ENCODE results near the gene HOXB1.
A peak's percentile ranks its signal among the peaks of the same experiment; 100 is the strongest.
"Not testable (repeated sequence)": the region's sequence is repeated elsewhere in the genome, so short reads cannot be mapped to it uniquely, and the experiment has no call there.

HOXB1 gene

GRCh38 chr17:48541577-48542113 lies 10.8 kb upstream of the HOXB1 start:
- no peak for DNase-seq

GRCh38 chr17:48541036-48541576 lies 10.3 kb upstream of the HOXB1 start:
- DNase-seq = no peak

- DNase-seq = no peak
Measured at GRCh38 chr17:48540213-48540612, 9.4 kb upstream of the HOXB1 start.

DNA sequence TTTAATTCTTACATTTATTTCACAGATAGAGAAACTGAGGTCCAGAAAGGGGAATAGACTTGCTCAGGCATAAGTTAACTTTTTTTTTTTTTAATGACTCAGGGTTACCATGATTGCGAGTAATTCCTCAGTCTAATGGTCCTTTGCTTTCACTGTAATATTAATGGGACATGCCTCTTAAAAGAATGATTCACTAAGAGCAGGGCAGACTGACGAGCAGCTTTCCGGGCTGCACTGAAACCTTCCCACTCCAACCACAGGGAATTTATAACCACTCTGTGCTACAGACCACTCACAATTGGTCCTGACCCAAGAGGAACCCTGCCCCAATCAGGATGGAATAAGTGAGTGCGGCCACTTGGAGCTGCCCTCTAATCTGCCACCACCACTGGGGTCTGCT lies 8.4 kb upstream of the HOXB1 start:
- DNase-seq = no peak

DNA sequence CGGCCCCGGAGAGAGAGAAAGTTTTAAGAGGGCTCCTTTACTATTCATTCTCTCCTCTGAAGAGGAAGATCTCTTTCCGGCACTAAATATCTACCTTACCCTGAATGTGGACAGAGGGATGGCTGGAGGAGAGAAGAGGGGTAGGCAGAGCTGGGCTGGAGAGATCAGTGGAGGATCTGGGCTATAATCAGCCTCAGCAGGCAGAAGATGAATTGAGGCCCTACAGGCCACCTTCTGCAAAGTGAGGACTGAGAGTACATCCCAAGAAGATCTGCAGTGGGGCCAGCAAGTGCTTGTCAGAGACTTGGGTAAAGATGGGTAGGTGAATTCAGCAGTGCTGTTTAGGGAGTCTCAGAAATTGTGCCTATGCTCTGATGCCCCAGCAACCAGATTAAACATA lies 6.5 kb upstream of the HOXB1 start:
- DNase-seq = no peak

DNA sequence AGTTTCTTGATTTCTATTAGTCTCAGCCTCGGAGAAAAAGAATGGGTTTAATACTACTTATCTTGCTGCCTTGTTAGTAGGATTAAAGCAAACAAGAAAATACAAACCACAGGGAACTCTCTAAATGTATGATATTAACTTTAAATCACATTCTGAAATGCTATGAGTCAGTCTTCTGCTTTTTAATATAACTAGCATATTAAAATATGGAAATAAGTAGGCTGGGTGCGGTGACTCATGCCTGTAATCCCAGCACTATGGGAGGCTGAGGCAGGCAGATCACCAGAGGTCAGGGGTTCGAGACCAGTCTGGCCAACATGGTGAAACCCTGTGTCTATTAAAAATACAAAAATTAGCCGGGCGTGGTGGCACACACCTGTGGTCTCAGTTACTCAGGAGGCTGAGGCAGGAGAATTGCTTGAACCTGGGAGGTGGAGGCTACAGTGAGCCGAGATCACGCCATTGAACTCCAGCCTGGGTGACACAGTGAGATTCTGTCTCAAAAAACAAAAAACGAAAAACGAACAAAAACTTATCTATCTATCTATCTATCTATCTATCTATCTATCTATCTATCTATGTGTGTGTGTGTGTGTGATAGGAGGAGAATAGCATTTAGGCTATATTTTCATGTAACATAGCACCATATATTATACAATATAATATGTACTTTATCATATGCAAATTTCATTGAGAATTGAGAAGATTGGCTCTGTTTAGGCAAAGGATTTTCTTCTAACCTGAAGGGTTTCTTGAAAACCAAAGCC lies 5.2 kb upstream of the HOXB1 start:
- not testable (repeated sequence) for DNase-seq

DNA sequence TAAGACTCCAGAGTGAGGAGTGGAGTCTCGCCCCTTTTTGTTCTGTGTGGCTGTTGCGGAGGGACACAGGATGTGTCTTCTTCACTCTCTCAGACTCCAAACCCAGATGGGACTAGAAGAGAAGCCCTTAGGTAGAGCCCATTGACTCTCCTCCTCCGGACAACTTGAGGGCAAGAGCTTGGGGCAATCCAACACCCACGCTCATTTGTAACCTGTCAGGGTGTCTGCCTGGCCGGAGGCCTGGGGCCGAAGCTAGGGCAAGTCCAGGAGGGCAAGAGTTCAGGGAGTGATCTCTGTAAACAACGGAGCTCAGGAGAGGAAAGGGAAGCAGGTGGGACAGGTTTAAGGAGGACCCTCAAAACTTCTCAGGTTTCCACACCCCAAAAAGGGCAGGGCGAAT lies 1.4 kb upstream of the HOXB1 start:
- no peak for DNase-seq

DNA sequence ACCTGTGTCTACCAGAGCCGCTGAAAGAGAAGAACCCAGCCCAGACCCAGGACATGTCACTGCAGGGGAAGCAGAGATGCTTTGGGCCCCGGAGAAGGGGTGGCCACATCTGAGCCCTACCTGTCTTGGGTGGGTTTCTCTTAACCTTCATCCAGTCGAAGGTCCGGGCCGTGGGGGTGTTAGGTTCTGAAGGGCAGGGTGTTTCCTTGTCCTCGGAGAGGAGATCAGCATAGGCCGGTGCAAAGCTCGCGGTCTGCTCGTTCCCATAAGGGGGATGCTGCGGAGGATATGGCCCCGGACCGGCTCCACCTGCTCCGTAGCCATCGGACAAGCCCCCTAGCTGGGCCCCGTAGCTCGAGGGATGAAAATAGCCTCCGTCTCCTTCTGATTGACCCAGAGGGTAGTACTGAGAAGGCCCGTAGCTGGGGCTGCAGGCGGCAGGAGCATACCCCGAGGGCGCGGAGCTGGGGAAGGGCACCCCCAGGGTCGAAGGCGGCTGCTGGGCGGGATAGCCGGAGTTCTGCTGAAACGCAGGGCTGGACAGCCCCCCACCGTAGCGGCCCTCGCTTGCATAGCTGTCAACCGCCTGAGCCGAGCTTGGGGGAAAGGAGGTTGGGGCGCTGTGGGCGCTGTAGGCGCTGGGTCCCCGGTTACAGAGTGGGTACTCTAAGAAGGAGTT lies 464 bp downstream of the HOXB1 start:
- no peak for DNase-seq

GRCh38 chr17:48529683-48530009 lies 1.2 kb downstream of the HOXB1 start:
- DNase-seq = no peak

DNA sequence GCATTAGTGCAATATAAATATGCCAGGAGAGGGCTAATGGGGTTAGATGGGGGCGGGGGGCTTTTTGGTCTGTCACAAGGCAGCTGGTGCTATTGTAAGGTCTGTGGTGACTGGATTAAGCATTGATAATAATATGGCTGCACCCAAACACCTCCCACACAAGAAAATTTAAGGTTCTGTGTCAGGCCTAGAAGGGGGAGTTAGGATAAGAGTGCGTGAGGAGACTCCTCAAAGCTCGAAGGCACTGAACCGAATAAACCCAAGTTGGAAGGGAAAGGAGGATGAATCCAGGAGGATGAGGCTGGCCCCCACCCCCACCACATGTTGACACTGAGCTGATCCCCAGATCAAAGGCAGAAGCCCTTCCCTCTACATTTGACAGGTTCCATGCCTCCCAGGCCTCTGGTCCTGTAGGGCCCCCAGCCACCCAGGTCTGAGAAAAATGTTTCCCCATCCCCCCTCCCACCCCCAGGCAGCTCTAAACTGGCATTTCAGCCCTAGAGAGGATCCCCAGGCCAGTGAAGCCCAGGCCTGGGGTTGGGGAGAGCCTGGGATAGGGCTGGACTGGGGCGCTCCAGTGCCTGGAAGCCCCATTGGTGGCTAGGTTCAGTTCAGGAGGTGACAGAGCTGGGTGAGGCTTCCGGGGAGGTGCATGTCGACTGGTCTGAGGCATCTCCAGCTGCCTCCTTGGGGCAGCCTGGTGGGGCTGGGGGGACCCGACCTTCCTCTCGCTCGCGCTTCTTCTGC lies 1.7 kb downstream of the HOXB1 start:
- DNase-seq = no peak

DNA sequence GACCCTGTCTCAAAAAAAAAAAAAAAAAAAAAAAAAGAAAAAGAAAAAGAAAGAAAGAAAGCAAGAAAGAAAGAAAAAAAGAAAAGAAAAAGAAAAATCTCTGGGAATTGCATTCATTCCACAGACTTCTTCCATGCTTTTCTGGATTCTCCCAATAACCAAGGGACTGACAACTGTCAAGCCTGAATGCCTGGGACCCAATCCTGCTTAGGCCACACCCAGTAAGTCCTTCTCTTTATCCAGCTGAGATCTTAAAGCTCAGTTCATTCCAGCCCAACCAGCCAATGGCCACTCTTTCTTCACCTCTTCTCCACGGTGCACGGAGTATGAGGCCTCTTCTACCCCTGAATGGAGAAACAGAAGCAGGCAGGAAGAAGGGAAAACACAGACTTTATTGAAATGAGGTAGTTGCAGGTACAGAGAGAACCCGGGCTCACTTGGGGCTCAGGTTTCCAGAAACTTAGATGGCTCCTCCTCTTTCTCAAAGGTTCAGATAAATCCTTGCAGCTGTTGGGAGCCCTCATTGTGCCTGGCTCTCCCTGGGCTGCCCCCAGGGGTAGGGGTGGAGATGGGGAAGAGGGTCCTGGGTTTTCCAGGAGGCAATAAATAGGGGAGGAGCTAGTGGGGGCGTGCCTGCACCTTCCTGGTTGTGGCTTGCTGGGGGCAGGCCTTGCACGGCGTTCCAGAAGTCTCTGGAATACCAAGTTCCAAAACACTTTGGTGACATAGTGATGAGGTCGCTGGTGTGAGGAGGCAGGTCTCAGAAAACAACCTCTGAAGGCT lies 2.5 kb downstream of the HOXB1 start:
- no peak for DNase-seq

DNA sequence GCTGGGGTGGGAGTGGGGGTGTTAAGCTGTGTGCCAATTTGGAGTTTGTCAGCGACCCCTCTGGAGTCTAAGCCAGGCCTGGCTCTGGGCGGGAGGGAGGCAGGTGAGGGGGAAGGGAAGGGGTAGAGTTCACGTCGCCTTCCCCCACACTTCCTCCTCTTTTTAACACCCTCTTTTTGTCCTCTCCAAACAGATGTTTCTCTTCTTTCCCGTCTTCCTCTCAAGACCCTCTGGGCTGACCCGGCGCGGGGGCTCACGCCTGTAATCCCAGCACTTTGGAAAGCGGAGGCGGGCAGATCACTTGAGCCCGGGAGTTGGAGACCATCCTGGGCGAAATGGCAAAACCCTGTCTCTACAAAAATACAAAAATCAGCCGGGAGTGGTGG lies 3.3 kb downstream of the HOXB1 start:
- DNase-seq = no peak

- DNase-seq = no peak
Measured at GRCh38 chr17:48526608-48527546, 3.9 kb downstream of the HOXB1 start.

DNA sequence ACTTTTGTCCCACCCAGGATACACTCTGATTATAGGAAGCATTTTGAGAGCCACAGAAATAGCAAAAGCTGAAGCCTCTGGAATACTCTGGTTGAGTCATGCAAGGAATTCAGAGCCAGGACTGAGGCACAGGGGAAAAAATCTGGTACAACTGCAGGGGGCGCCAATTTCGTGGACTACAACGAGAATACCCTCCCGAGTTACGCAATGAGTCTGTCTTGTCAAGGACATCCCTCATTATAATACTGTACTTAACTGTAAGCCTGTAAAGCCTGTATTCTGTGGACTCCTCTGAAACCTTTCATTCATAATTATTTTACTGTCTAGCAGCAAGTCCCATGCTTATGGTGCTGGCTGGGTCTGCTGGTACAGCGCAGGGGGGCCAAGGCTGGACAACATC lies 7.8 kb downstream of the HOXB1 start:
- DNase-seq = peak; percentile 39

- DNase-seq = peak; percentile 85
Measured at GRCh38 chr17:48522031-48522653, 8.7 kb downstream of the HOXB1 start.

GRCh38 chr17:48520631-48521079 lies 10.2 kb downstream of the HOXB1 start:
- no peak for DNase-seq

DNA sequence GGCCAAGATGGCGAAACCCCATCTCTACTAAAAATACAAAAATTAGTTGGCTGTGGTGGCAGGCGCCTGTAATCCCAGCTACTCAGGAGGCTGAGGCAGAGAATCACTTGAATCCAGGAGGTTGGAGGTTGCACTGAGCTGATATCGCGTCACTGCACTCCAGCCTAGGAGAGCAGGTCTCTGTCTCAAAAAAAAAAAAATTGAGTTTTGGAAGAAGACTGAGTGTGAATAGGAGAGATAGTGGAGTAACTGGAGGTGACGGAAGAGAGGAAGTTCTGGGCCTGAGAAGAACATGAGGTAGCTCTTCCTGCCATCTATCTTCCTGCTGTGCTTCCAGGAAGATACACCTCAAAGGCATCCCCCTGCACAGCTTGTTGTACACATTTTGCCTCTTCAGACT lies 11.4 kb downstream of the HOXB1 start:
- no peak for DNase-seq

GRCh38 chr17:48517478-48517877 lies 13.3 kb downstream of the HOXB1 start:
- DNase-seq = no peak

DNA sequence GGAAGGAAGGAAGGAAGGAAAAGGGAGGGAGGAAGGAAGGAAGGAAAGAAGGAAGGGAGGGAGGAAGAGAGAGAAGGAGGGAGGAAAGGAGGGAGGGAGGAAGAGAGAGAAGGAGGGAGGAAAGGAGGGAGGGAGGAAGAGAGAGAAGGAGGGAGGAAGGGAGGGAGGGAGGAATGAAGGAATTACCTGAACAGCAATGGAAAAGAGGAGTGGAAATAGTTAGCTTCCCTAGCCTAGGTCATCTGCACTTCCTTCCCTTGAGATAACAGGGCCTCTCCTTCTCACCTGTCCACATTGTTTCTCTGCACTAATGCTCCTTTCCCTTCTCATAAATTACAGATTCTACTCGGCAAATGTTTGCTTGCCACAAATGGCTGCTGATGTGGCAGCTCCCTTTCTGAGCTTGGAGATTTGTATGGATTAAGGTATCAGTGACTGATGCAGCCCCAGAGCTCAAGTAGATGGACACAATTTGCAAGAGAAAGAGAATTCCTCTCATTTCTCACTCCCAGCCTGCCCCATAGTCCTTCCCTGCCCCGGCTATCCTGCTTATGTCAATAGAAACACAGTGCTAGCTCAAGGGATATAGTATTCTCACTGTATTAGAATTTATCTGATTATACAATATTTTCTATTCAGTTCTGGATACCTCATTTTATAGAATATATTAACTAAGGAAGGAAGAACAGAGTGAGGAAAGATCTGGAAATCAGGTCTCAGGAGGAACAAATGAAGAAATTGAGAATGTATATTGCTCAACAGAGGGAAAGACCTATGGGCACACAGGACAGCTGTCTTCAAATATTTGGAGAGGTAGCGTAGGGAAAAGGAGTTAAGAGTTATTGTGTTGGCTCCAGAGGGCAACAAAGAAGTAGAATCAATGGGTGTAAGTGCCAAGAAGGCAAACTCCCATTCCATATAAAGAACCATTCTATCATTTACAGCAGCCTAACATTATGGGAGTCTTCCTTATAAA lies 14.6 kb downstream of the HOXB1 start:
- no peak for DNase-seq

DNA sequence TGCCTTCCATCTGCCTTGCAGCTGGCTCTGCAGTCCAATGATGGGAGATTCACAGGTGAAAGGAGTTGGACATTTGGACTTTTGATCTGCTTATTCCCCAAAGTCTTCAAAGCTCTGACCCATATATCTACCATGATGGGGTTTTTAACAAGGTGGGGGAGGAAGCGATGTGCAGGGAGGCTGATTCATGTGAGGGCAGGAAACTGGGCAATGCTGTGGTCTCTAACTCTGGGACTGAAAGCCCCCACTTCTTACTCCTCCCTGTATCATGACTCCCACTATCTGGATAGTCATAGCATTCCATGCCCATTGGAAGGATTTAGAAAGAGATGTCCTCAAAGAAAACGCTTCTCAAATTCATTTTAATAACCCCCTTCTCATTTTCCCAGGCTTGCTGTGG lies 16.3 kb downstream of the HOXB1 start:
- no peak for DNase-seq
